Skeletal muscle tissue (tissue), 4 donors: ENCODE measurements around the gene CA5A. TPM values are rescaled to one million over a fixed set of nuclear protein-coding genes. Genes with fewer than 3 reads are reported as not detected.

Experiments
- H3K27ac ChIP-seq: one replicate; pipeline ENCODE4 v1.7.0; 2013; ENCODE audit warnings: mild to moderate bottlenecking, low read depth, low read length, inconsistent platforms
- H3K27me3 ChIP-seq, 3 donors: one replicate each; pipeline ENCODE4 v1.7.0; 2013; ENCODE audit warnings: low read length in 3 of 3; ENCODE audit not compliant: control insufficient read depth in 3 of 3, insufficient read depth in 3 of 3
- H3K36me3 ChIP-seq, 3 donors: one replicate each; pipeline ENCODE4 v1.7.0; 2013; ENCODE audit warnings: low read length in 3 of 3; ENCODE audit not compliant: control insufficient read depth in 3 of 3, insufficient read depth in 3 of 3
- H3K4me1 ChIP-seq, 3 donors: one replicate each; pipeline ENCODE4 v1.7.0; 2013; ENCODE audit warnings: low read length in 3 of 3, mild to moderate bottlenecking in 3 of 3; ENCODE audit not compliant: control insufficient read depth in 3 of 3, insufficient read depth in 3 of 3
- H3K4me3 ChIP-seq, 3 donors: one replicate each; pipeline ENCODE4 v1.7.0; 2013; ENCODE audit warnings: low read length in 3 of 3
- H3K9ac ChIP-seq, 3 donors: one replicate each; pipeline ENCODE4 v1.7.0; 2013; ENCODE audit warnings: low read length in 3 of 3, mild to moderate bottlenecking in 3 of 3, moderate library complexity in 2 of 3, low read depth in 1 of 3
- H3K9me3 ChIP-seq, 3 donors: one replicate each; pipeline ENCODE4 v1.7.0; 2013; ENCODE audit warnings: low read length in 3 of 3; ENCODE audit not compliant: control insufficient read depth in 3 of 3
- total RNA-seq: library from RNA; depleted of rRNA; stranded (reverse); fragments of >200 nt; gene quantifications from one replicate; pipeline ENCODE4 v1.2.3, GENCODE V29; 2014
- donor health status: Osteomylitis.

The CA5A gene
- total RNA-seq, 1 donor from 2014 or later: not detected

- H3K9ac ChIP-seq: no peak overlapping the region
- no peaks in the 10 kb centered on the region for H3K27me3 ChIP-seq
- H3K4me1 ChIP-seq: peaks cover 25 to 28% (median 27%) of the 10 kb centered on the region in 3 donors
- H3K9me3 ChIP-seq: no peaks in the 10 kb centered on the region
- H3K4me3 ChIP-seq: no peak overlapping the region
- H3K27ac ChIP-seq: peak overlapping the region; percentile 80
- H3K36me3 ChIP-seq: no peaks in the 10 kb centered on the region
These were observed 29.1 kb upstream of the CA5A start for GRCh38 chr16:87965417-87965816.

DNA sequence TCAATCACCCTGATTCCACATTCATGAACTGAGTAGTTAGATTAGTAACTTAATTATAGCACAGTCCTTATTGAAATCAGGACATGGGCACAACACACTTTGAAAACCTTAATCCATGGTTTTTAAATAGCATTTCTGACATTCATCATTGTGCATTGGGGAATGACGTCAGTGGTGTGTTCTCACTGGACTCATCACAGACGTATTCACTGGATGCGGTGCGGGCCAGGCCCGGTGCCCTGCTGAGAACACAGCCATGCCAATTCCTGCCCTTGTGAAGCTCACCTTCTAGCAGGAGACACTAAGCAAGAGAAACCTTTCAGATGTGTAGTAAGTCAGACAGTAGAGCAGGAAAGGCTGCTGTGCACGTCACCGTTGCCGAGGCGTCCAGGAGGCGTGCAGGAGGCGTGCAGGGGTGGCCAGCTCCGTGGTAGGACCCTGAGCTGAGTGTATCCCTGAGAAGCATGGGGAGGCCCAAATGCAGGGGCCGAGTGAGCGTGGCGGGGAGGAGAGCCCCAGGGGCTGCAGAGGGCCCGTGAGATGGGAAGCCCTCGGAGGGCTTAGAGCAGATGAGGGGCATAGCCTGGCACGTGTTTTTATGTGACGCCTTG is 27.8 kb upstream of the CA5A start:
- Histone ChIP-seq H3K27ac (peak overlapping the region; percentile 41), H3K4me3 (no peak overlapping the region), H3K4me1 (peaks cover 27 to 31% (median 30%) of the 10 kb centered on the region in 3 donors), H3K9ac (peak overlapping the region in 1 of 3 donors; percentile 12), H3K9me3 (no peaks in the 10 kb centered on the region), H3K36me3 (no peaks in the 10 kb centered on the region), H3K27me3 (no peaks in the 10 kb centered on the region)

DNA sequence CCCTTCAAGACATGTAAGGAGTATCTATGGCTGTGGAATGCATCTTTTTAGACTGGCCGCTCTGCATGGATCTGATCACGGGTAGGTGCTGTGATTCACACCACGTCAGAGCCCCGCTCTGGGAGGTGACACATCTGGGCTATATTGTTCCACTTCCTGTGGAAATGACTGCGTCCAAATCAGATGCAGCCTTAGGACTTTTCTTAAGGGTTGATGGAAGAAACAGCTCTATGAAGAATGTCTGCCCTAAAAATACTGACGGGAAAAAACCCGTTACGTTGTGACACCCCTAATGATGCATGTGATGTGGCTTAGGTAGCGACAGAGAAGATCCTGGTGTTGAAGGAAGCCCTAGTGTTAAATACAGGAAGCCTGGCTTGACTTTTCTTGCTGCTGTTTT is 27.1 kb upstream of the CA5A start:
- Histone ChIP-seq H3K27me3 (no peaks in the 10 kb centered on the region), H3K9me3 (no peaks in the 10 kb centered on the region), H3K9ac (peak overlapping the region in 1 of 3 donors; percentile 40), H3K36me3 (no peaks in the 10 kb centered on the region), H3K4me3 (no peak overlapping the region), H3K4me1 (peaks cover 27 to 37% (median 31%) of the 10 kb centered on the region in 3 donors), H3K27ac (peak overlapping the region; percentile 41)

DNA sequence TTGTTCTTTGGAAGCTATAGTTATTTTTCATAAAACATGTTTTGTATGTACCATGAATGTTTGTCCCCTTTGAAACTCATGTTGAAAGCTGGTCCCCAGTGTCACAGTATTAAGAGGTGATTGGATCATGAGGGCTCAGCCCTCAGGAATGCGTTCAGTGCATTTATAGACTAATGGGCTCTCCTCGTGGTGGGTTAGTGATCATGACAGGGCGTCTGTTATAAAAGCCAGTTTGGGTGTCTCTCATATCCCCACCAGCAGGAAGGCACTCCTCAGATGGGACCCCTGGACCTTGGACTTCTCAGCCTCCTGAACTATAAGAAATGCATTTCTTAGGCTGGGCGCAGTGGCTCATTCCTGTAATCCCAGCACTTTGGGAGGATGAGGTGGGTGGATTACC is 25.3 kb upstream of the CA5A start:
- no peaks in the 10 kb centered on the region for H3K9me3 ChIP-seq
- H3K9ac ChIP-seq: no peak overlapping the region
- no peak overlapping the region for H3K4me3 ChIP-seq
- H3K4me1 ChIP-seq: peaks cover 27 to 34% (median 33%) of the 10 kb centered on the region in 3 donors
- no peak overlapping the region for H3K27ac ChIP-seq
- no peaks in the 10 kb centered on the region for H3K27me3 ChIP-seq
- H3K36me3 ChIP-seq: peaks cover 0 to 7% (median 4%) of the 10 kb centered on the region in 3 donors

DNA sequence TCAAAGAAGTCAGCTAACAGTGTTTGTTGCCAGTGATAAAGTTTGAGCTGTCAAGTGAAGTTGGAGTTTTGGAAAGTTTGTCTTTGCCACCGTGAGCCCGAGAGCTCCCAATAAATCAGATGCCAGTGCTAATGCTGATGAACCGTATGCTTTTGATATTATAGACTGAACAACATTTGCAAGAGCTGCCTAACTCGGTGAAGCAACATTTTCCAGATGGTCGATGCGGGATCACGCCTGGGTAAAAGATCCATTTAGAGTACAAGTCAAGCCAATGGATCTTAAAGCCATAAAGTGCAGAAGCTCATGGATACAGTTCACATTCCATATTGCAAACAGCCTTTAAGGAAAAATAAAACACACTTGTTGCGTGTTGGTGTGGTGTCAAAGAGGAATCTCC is 24.5 kb upstream of the CA5A start:
- Histone ChIP-seq H3K36me3 (peaks cover 0 to 7% (median 4%) of the 10 kb centered on the region in 3 donors), H3K27ac (no peak overlapping the region), H3K9me3 (no peaks in the 10 kb centered on the region), H3K4me1 (peaks cover 29 to 37% (median 33%) of the 10 kb centered on the region in 3 donors), H3K4me3 (no peak overlapping the region), H3K9ac (no peak overlapping the region), H3K27me3 (no peaks in the 10 kb centered on the region)

GRCh38 chr16:87960296-87960695 is 24.0 kb upstream of the CA5A start:
- no peak overlapping the region for H3K27ac ChIP-seq
- peaks cover 31 to 40% (median 35%) of the 10 kb centered on the region in 3 donors for H3K4me1 ChIP-seq
- no peak overlapping the region for H3K4me3 ChIP-seq
- peaks cover 0 to 7% (median 4%) of the 10 kb centered on the region in 3 donors for H3K36me3 ChIP-seq
- peak overlapping the region in 2 of 3 donors; percentile 20 to 45 for H3K9ac ChIP-seq
- H3K9me3 ChIP-seq: no peaks in the 10 kb centered on the region
- no peaks in the 10 kb centered on the region for H3K27me3 ChIP-seq

DNA sequence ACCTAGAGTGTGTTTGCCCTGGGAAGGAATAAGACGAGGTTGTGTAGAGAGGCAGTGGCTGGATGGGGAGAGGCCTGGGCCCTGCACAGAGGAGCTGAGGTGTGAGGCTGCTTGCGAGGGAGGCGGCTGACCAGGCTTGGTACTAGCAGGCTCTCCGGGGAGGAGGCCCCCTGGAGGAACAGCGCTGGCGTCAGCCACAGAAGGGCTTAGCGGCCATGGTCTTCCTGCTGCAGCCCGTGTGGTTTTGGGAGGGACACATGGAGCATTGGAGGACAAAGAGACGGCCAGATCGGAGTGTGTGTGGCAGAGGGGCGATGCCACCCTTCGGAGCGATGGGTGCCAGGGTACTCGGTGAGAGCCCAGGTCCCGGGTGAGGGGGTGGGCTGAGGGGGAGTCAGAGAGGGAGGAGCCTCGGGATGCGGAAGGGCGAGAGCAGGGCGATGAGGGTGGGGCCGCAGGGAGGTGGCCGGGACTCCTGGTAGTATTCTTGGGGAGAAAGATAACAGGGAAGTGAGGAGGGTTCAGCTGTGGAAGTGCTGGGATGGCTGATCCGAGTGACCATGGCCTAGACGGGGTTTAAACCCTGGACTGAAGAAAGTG is 23.2 kb upstream of the CA5A start:
- Histone ChIP-seq H3K4me3 (no peak overlapping the region), H3K9ac (peak overlapping the region in 1 of 3 donors; percentile 20), H3K9me3 (no peaks in the 10 kb centered on the region), H3K27me3 (no peaks in the 10 kb centered on the region), H3K36me3 (peaks cover 3 to 7% (median 6%) of the 10 kb centered on the region in 3 donors), H3K27ac (no peak overlapping the region), H3K4me1 (peaks cover 31 to 47% (median 39%) of the 10 kb centered on the region in 3 donors)

DNA sequence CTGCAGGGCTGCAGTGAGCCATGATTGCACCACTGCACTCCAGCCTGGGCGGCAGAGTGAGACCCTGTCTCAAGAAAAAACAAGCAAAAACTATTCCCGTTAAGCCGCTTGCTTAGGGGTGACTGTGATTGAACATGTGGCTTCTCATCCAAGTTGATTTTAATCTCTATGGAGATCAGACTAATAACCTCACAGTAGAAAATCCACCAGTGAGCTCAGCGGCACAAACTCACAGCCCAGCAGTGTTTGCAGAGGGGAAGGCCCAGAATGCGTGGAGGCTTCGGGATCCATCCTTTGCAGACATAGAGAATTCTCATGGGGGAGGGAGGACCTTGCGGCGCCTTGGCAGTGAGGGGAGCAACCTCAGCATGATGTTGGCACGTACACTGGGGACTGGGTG is 22.3 kb upstream of the CA5A start:
- H3K27me3 ChIP-seq: no peaks in the 10 kb centered on the region
- no peak overlapping the region for H3K4me3 ChIP-seq
- H3K4me1 ChIP-seq: peaks cover 29 to 44% (median 38%) of the 10 kb centered on the region in 3 donors
- no peak overlapping the region for H3K9ac ChIP-seq
- H3K9me3 ChIP-seq: no peaks in the 10 kb centered on the region
- H3K27ac ChIP-seq: no peak overlapping the region
- H3K36me3 ChIP-seq: peaks cover 6 to 7% (median 6%) of the 10 kb centered on the region in 3 donors

GRCh38 chr16:87957296-87958094 is 21.2 kb upstream of the CA5A start:
- peaks cover 31 to 44% (median 41%) of the 10 kb centered on the region in 3 donors for H3K4me1 ChIP-seq
- no peak overlapping the region for H3K4me3 ChIP-seq
- H3K9me3 ChIP-seq: no peaks in the 10 kb centered on the region
- no peak overlapping the region for H3K9ac ChIP-seq
- no peak overlapping the region for H3K27ac ChIP-seq
- no peaks in the 10 kb centered on the region for H3K27me3 ChIP-seq
- peaks cover 6 to 7% (median 6%) of the 10 kb centered on the region in 3 donors for H3K36me3 ChIP-seq
